K562 (cell line): ENCODE data around the gene OR4D9. TPM values are rescaled to one million over a fixed set of nuclear protein-coding genes. Genes with fewer than 3 reads are reported as not detected.

Source experiments
- BDP1 ChIP-seq: IDR thresholded peaks from 3 replicates; pipeline ENCODE4 v1.6.1; 2011; ENCODE audit not compliant: insufficient read length, insufficient read depth
- CBFA2T3 ChIP-seq: fragments of 450-650 bp; IDR thresholded peaks from 2 replicates; pipeline ENCODE4 v1.6.1; 2017
- DEAF1 ChIP-seq: fragments of 450-650 bp; formaldehyde crosslinking; IDR thresholded peaks from 2 replicates; pipeline ENCODE4 v1.4.0; 2020; ENCODE audit warnings: mild to moderate bottlenecking, moderate library complexity
- E2F4 ChIP-seq: sonication (generic); formaldehyde crosslinking; IDR thresholded peaks from 2 replicates; pipeline ENCODE4 v1.8.0; 2022; ENCODE audit warnings: mild to moderate bottlenecking, low read depth, missing genetic modification reagents
- GABPB1 ChIP-seq: sonication (generic); formaldehyde crosslinking; IDR thresholded peaks from 2 replicates; pipeline ENCODE4 v1.8.0; 2022; ENCODE audit warnings: mild to moderate bottlenecking, missing genetic modification reagents
- KLF6 ChIP-seq: fragments of 250-450 bp; sonication (Bioruptor Pico); IDR thresholded peaks from 2 replicates; pipeline ENCODE4 v1.4.0; 2020; ENCODE audit warnings: mild to moderate bottlenecking, moderate library complexity, borderline replicate concordance
- MGA ChIP-seq: fragments of 450-650 bp; IDR thresholded peaks from 2 replicates; pipeline ENCODE4 v1.6.1; 2016; ENCODE audit warnings: mild to moderate bottlenecking, moderate library complexity
- SREBF1 ChIP-seq: fragments of 150-350 bp; IDR thresholded peaks from 2 replicates; pipeline ENCODE4 v1.6.1; 2014; ENCODE audit warnings: antibody characterized with exemption, low read depth, low read length, borderline replicate concordance
- ZNF354B ChIP-seq: fragments of 250-450 bp; sonication (Bioruptor Pico); IDR thresholded peaks from 2 replicates; pipeline ENCODE4 v1.4.0; 2020
- ZNF511 ChIP-seq: sonication (generic); formaldehyde crosslinking; IDR thresholded peaks from 2 replicates; pipeline ENCODE4 v1.8.0; 2022; ENCODE audit warnings: mild to moderate bottlenecking, missing genetic modification reagents
- ZNF639 ChIP-seq, 2 experiments: fragments of 200-800 bp in 1 of 2; sonication (Bioruptor generic) in 1 of 2; sonication (generic) in 1 of 2; formaldehyde crosslinking in 1 of 2; IDR thresholded peaks in 1 of 2; conservative IDR thresholded peaks in 1 of 2; 2 replicates each; pipeline versions ENCODE4 v1.5.0 to v1.6.1; 2016 to 2020; ENCODE audit warnings: missing compliant biosample characterization in 1 of 2, missing genetic modification characterization in 1 of 2, missing genetic modification reagents in 1 of 2
- polyA plus RNA-seq, 8 experiments: library from polyadenylated mRNA; depleted of rRNA in 4 of 8; stranded (reverse) in 5 of 8; unstranded in 3 of 8; fragments of >200 nt; fragmentation: Nextera tagmentation in 2 of 8; fragmentation: Illumina TruSeq in 1 of 8; extraction: Ambion mirVana in 2 of 8; extraction: Trizol in 1 of 8; gene quantifications; 2 replicates each; pipeline versions ENCODE4 v1.2.1 to v1.2.3, GENCODE V29; 2011 to 2014; ENCODE audit warnings: inconsistent platforms in 1 of 8, missing spikeins in 1 of 8
- total RNA-seq, 7 experiments: library from RNA; depleted of rRNA in 6 of 7; stranded (reverse); fragments of >200 nt in 6 of 7; fragmentation: Illumina TruSeq in 2 of 7; extraction: Trizol in 2 of 7; gene quantifications; 2 replicates each; pipeline versions ENCODE4 v1.2.1 to v1.2.3, GENCODE V29; 2011 to 2021; ENCODE audit warnings: low replicate concordance in 1 of 7

Gene OR4D9
- total and polyA plus RNA-seq, 9 of the 15 experiments (the other 6 are each of a cell fraction or from before 2014, with no cell fraction given) = not detected

- TF ChIP-seq MGA = peak; percentile 63
- TF ChIP-seq ZNF511 = peak; percentile 79
- TF ChIP-seq E2F4 = 0 out of 2 replicates have a peak, but pooled peaks have one; percentile 64
- no peak for TF ChIP-seq SREBF1
- TF ChIP-seq DEAF1 (CRISPR knock-in tag) = no peak
- no peak for TF ChIP-seq CBFA2T3
- TF ChIP-seq KLF6 (CRISPR knock-in tag) = no peak
- TF ChIP-seq ZNF639 (CRISPR knock-in tag; conservative IDR thresholded peaks at IDR 0.05 in 1 of 2, IDR thresholded peaks at IDR 0.05 in 1 of 2) = peak in 1 of 2 experiments; percentile 52; a peak in 1 of 4 replicates
- TF ChIP-seq BDP1 = peak; percentile 46
- TF ChIP-seq GABPB1 (CRISPR knock-in tag) = peak; percentile 74; the same call in 1 of the 2 replicates
- TF ChIP-seq ZNF354B (CRISPR knock-in tag) = no peak
These were observed 39.1 kb downstream of the OR4D9 start (continued) for GRCh38 chr11:59550368-59550841.
